GM18519 (cell line): ENCODE measurements around the gene CDC42EP5.
"Not testable (repeated sequence)": the region's sequence is repeated elsewhere in the genome, so short reads cannot be mapped to it uniquely, and the experiment has no call there.

ENCODE experiments used
- ATAC-seq: cut with Tn5 transposase; IDR thresholded peaks from one replicate; pipeline ENCODE4 v1.9.1; 2021; ENCODE audit warnings: mild to moderate bottlenecking, moderate library complexity; ENCODE audit not compliant: unreplicated experiment, low FRiP score

The CDC42EP5 gene

GRCh38 chr19:54473071-54473891 is at the start of gene CDC42EP5:
Gene CDC42EP5 (minus strand): TSS chr19:54473296. CDS start chr19:54465547, 7,749 bp downstream.
- ATAC-seq = no peak

GRCh38 chr19:54521860-54522513 is 48.9 kb upstream of the CDC42EP5 start:
- ATAC-seq = no peak

GRCh38 chr19:54521022-54521859 is 48.1 kb upstream of the CDC42EP5 start:
- no peak for ATAC-seq

- ATAC-seq = no peak
Measured at GRCh38 chr19:54518844-54519243, 45.7 kb upstream of the CDC42EP5 start.

DNA sequence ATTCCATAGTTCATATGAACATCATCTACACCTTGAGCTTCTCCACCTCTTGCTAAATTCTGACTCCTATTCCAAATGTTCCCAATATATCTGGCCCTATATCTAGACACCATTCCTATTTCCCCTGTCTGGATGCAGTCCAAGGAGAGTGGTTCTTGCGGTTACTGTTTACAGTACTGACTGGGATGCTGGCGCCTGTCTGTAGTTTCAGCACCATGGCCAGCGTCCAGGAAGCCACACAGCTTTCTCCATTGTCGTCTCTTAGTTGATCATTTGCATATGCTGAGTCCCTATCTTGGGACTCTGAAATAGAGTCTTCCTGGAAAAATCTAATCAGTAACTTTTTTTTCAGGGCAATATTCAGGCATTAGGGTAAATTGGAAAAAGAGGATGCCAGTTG is 44.4 kb upstream of the CDC42EP5 start:
- ATAC-seq = no peak

GRCh38 chr19:54515156-54515555 is 42.1 kb upstream of the CDC42EP5 start:
- ATAC-seq = no peak

GRCh38 chr19:54509200-54509940 is 36.3 kb upstream of the CDC42EP5 start:
- ATAC-seq = not testable (repeated sequence)

- ATAC-seq = not testable (repeated sequence)
Measured at GRCh38 chr19:54508487-54508886, 35.4 kb upstream of the CDC42EP5 start.

DNA sequence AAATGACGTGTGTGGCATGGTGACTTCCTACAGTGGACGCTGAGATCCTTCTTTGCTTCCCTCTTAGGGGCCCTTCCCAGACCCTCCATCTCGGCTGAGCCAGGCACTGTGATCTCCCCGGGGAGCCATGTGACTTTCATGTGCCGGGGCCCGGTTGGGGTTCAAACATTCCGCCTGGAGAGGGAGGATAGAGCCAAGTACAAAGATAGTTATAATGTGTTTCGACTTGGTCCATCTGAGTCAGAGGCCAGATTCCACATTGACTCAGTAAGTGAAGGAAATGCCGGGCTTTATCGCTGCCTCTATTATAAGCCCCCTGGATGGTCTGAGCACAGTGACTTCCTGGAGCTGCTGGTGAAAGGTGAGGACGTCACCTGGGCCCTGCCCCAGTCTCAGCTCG is 34.7 kb upstream of the CDC42EP5 start:
- ATAC-seq = no peak

GRCh38 chr19:54507038-54507717 is 34.1 kb upstream of the CDC42EP5 start:
- ATAC-seq = not testable (repeated sequence)

DNA sequence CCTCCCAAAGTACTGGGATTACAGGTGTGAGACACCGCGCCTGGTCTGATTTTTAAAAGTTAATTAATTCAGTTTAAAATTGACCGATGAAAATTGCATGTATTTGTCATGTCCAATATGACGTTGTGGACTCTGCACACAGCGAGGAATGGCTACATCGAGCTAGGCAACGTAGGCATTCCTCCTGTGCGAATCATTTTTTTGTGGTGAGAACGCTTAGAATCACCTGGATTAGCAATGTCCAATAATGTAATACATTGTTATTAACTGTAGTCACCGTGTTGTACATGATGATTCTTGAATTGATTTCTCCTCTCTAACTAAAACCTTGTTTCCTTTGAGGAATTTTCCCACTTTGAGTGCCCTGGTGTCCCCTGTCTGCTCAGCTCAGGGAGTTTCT is 33.0 kb upstream of the CDC42EP5 start:
- no peak for ATAC-seq

- ATAC-seq = not testable (repeated sequence)
Measured at GRCh38 chr19:54505542-54505941, 32.4 kb upstream of the CDC42EP5 start.

DNA sequence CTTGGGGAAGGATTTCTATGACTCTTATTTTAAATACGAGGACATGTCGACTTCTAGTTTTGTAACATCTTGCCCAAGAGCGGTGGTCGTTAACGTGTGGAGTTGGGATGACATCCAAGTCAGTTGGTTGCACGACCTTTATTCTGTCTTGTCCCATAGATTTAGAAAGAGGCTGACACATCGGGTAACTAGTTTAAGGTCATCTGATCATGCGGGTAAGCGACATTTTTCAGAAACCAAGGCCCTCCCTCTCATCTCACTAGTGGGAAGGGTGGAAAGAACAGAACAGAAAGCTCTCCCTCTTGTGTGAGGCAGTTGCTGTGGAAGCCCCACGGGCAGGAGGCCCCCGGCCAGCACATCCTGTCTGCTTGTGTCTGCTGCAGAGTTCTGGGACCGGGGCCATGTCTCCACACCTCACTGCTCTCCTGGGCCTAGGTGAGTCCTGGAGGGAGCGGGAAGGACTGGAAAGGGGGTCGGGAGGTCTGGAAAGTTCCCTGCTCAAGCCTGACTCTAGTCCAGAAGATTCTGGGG is 29.5 kb upstream of the CDC42EP5 start, which contains the start of gene LAIR2:
Gene LAIR2 (plus strand): TSS at position 314 of the 531 bp plus-strand sequence. CDS start 88 bp downstream, at position 402.
- ATAC-seq = no peak

DNA sequence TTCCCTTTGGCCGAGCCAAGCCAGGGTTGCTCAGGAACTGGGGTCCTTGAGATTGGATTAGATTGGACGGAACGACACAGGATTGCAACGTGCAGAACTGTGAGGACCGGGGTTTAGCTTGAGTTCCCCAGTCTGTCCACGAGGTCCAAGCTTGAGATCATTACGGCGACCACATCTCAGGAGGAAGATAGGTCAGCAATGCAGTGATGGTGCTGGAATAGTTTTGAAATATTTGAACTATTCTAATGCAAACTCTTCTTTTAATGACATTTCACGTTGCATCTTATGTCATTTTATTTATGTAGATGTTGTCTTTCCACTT is 25.3 kb upstream of the CDC42EP5 start:
- not testable (repeated sequence) for ATAC-seq

DNA sequence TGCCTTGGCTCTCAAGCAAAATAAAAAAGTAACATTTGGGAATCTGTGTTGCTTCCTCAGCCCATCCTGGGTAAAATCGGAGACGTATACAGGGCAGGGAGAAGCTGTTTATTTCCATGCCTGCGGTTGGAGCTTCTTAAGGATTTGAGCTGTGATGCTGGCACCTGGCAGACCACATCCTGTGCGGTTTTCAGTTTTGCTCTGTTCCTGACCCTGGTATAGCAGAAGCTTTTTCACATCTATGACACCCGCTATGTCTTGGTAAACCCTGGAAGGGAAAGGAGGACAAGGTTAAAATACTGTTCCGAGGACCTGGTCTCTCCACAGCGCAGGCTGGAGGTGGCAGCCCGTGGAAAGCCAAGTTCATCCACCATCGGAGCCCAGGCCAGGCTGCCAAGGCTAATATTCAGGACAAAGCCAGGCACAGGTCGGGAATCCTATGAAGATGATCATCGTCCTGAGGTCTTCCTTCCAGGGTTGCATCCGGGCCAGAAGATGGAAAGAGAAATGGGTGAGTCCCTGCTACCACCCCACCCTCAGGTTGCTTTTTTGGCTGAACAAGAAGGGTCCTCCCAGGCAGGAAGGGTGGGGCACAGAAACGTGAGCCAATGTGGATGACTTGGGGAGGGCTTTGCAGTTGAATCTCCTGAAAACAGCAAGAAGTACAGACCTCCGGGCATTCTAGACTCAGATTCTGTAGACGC is 24.8 kb upstream of the CDC42EP5 start:
- not testable (repeated sequence) for ATAC-seq

GRCh38 chr19:54495284-54495683 is 22.2 kb upstream of the CDC42EP5 start:
- not testable (repeated sequence) for ATAC-seq

- ATAC-seq = no peak
Measured at GRCh38 chr19:54493967-54494585, 21.0 kb upstream of the CDC42EP5 start.

DNA sequence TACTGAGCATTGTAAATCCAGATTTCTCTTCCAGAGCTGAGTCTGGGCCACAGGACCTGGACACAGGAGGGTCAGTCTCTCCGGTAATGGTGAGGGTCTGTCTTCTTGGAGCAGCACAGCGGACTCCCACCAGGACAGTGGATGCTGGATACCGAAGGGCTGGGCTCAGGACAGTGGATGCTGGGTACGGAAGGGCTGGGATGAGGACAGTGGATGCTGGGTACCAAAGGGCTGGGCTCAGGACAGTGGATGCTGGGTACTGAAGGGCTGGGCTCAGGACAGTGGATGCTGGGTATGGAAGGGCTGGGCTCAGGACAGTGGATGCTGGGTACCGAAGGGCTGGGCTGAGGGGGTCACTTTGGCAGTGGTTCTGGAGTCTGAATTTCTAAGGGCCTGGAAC is 20.0 kb upstream of the CDC42EP5 start:
- not testable (repeated sequence) for ATAC-seq
